Measurements from ENCODE around the gene IQCF6. TPM values are rescaled to one million over a fixed set of nuclear protein-coding genes. Genes with fewer than 3 reads are reported as not detected.

IQCF6 gene
- not detected in 3 replicates for total RNA-seq
- long read RNA-seq, result 0 reads

- no peak for DNase-seq (ENCODE audit: low spot score)
- Mint-ChIP-seq H3K9me3 (ENCODE audit: low read depth) (no peaks in the 10 kb centered on the region), H3K4me3 (ENCODE audit: unreplicated experiment) (no peak within 1 kb of the TSS), H3K27ac (ENCODE audit: unreplicated experiment) (peak within 1 kb of the TSS; percentile 29), H3K27me3 (ENCODE audit: low read depth) (peaks cover 15% of the 10 kb centered on the region), H3K4me1 (ENCODE audit: low read depth) (no peaks in the 10 kb centered on the region), H3K36me3 (ENCODE audit: low read depth) (no peaks in the 10 kb centered on the region)
- no peak for TF ChIP-seq CTCF (IDR thresholded peaks at IDR 0.05)
These were observed at the start of gene IQCF6 for GRCh38 chr3:51779137-51779536. Gene IQCF6, minus strand, starts transcription at chr3:51779237. Its CDS starts 13 bp downstream, at chr3:51779224.

GRCh38 chr3:51828297-51828696 lies 49.3 kb upstream of the IQCF6 start:
- H3K36me3 Mint-ChIP-seq (ENCODE audit: low read depth), result no peaks in the 10 kb centered on the region
- TF ChIP-seq CTCF (IDR thresholded peaks at IDR 0.05), result no peak
- DNase-seq (ENCODE audit: low spot score), result no peak
- H3K27ac Mint-ChIP-seq (ENCODE audit: unreplicated experiment), result no peak overlapping the region
- H3K4me3 Mint-ChIP-seq (ENCODE audit: unreplicated experiment), result no peak overlapping the region
- H3K27me3 Mint-ChIP-seq (ENCODE audit: low read depth), result peaks cover 9% of the 10 kb centered on the region
- no peaks in the 10 kb centered on the region for H3K4me1 Mint-ChIP-seq (ENCODE audit: low read depth)
- peaks cover 21% of the 10 kb centered on the region for H3K9me3 Mint-ChIP-seq (ENCODE audit: low read depth)

GRCh38 chr3:51819709-51820406 lies 40.8 kb upstream of the IQCF6 start:
- no peak overlapping the region for H3K27ac Mint-ChIP-seq (ENCODE audit: unreplicated experiment)
- no peak overlapping the region for H3K4me3 Mint-ChIP-seq (ENCODE audit: unreplicated experiment)
- no peaks in the 10 kb centered on the region for H3K36me3 Mint-ChIP-seq (ENCODE audit: low read depth)
- peaks cover 20% of the 10 kb centered on the region for H3K27me3 Mint-ChIP-seq (ENCODE audit: low read depth)
- H3K4me1 Mint-ChIP-seq (ENCODE audit: low read depth), result no peaks in the 10 kb centered on the region
- TF ChIP-seq CTCF (IDR thresholded peaks at IDR 0.05), result peak; percentile 2
- no peak for DNase-seq (ENCODE audit: low spot score)
- no peaks in the 10 kb centered on the region for H3K9me3 Mint-ChIP-seq (ENCODE audit: low read depth)

- no peak for TF ChIP-seq CTCF (IDR thresholded peaks at IDR 0.05)
- no peaks in the 10 kb centered on the region for H3K36me3 Mint-ChIP-seq (ENCODE audit: low read depth)
- no peak for DNase-seq (ENCODE audit: low spot score)
- no peaks in the 10 kb centered on the region for H3K4me1 Mint-ChIP-seq (ENCODE audit: low read depth)
- no peak overlapping the region for H3K4me3 Mint-ChIP-seq (ENCODE audit: unreplicated experiment)
- peaks cover 20% of the 10 kb centered on the region for H3K27me3 Mint-ChIP-seq (ENCODE audit: low read depth)
- H3K9me3 Mint-ChIP-seq (ENCODE audit: low read depth), result no peaks in the 10 kb centered on the region
- no peak overlapping the region for H3K27ac Mint-ChIP-seq (ENCODE audit: unreplicated experiment)
These were observed 40.1 kb upstream of the IQCF6 start for GRCh38 chr3:51819151-51819550.

- DNase-seq (ENCODE audit: low spot score), result no peak
- no peak for TF ChIP-seq CTCF (IDR thresholded peaks at IDR 0.05)
- Mint-ChIP-seq H3K4me1 (ENCODE audit: low read depth) (no peaks in the 10 kb centered on the region), H3K9me3 (ENCODE audit: low read depth) (no peaks in the 10 kb centered on the region), H3K27me3 (ENCODE audit: low read depth) (peaks cover 18% of the 10 kb centered on the region), H3K4me3 (ENCODE audit: unreplicated experiment) (no peak overlapping the region), H3K36me3 (ENCODE audit: low read depth) (no peaks in the 10 kb centered on the region), H3K27ac (ENCODE audit: unreplicated experiment) (no peak overlapping the region)
These were observed 38.3 kb upstream of the IQCF6 start for GRCh38 chr3:51817375-51817774.
